Cardiac fibroblast (primary cell): ENCODE results near the gene FZD8.

Source experiments
- DNase-seq, 2 donors: peaks; one replicate each; pipeline versions ENCODE4 v3.0.0 to v3.0.0-alpha.2; 2010; ENCODE audit warnings: low read depth in 2 of 2
- H3K4me3 ChIP-seq, 2 donors: replicated peaks in 1 of 2; 1 replicate in 1 of 2; 2 replicates in 1 of 2; pipeline ENCODE4 v1.5.1; 2011; ENCODE audit warnings: low read depth in 2 of 2, low read length in 2 of 2, mild to moderate bottlenecking in 2 of 2, moderate library complexity in 1 of 2
- CTCF ChIP-seq: IDR thresholded peaks from one replicate; pipeline ENCODE4 v1.5.1; 2011; ENCODE audit warnings: low read depth, mild to moderate bottlenecking, low read length, inconsistent platforms

Gene FZD8

DNA sequence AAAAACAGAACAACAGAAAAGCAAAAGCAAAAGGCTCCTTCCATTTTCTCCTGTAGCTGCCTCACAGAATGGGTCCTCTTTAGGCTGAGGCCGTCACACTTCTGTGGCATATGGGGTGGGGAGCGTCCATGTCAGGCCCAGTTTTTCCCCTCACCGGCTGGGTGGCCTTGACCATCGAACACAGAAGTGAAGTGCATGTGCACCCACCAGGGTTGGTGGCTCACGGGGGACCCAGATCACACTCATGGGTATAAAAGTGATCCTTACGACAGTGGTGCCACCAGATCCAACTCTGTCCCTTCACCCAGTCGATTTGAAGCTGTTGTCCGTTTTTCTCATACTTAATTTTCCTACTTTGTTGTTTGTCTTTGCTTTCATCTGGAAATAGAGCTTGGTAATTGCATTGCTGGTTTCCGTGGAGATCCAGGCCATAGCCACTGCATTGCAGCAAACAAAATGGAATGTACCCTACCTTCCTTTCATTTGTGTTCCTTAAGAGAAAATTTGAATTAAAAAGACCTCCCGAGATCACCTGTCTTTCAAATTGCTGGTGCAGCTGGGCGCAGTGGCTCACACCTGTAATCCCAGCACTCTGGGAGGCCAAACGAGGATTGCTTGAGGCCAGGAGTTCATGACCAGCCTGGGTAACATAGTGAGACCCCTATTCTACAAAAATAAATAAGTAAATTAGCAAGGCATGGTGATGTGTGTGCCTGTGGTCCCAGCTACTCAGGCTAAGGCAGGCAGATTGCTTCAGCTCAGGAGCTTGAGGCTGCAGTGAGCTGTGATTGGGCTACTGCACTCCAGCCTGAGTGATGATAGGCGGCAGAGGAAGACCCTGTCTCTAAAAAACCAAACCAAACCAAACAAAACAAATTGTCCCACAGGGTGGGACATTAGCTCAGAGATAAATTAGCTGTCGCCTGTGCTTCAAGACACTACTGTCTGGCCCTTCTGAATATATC, 47.7 kb downstream of the FZD8 start:
- TF ChIP-seq CTCF: no peak
- no peak overlapping the region for H3K4me3 ChIP-seq
- DNase-seq: no peak

- H3K4me3 ChIP-seq: no peak overlapping the region
- DNase-seq: no peak
- no peak for TF ChIP-seq CTCF
Measured at GRCh38 chr10:35592441-35592840, 49.7 kb downstream of the FZD8 start.

- TF ChIP-seq CTCF: no peak
Measured at GRCh38 chr10:35588836-35589235, 53.3 kb downstream of the FZD8 start.

More at GRCh38 chr10:35588836-35589235, 53.3 kb downstream of the FZD8 start:
- H3K4me3 ChIP-seq: no peak overlapping the region
- DNase-seq: no peak
